ENCODE measurements around the gene IFT80.
"Not testable (repeated sequence)": the region's sequence is repeated elsewhere in the genome, so short reads cannot be mapped to it uniquely, and the experiment has no call there.

The IFT80 gene

DNA sequence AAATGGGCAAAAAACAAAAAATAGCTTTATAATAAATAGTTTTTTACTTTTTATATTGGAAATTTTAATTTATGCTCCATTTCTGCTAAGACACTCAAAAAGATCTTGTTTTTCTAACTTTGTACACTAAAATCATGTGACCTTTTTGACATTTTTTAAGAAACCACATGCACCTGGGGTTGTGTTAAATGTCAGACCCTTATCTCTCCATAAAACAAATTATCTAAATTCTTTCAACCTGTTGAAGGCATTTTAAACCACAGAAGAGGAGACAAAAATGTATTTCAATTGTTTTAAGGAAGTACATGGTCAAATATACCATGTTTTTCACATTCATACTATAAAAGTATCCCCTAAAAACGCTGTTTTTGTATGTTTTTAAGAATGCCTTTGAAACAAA is 29.2 kb downstream of the IFT80 start:
- DNase-seq (ENCODE audit: low read depth in 1 of 2, low spot score in 1 of 2), result no peak

DNA sequence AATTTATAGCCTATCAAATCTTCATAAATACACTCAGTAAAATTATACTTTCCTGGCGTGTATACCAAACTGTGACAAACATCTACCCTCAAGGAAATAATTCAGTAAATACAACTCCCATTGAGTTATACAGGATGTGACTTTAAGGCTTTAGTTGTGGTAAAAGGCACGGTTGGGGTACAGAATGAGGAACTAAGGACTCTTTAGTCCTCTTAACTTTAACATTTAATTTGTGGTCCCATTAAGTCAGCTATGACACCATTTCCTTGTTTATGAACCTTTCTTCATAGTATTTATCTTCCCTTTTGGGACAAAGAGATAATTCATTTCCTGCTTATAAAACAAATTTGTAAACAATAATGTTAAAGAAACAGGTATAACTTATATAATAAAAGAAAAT is 30.2 kb downstream of the IFT80 start:
- DNase-seq (ENCODE audit: low read depth in 1 of 2, low spot score in 1 of 2), result no peak

DNA sequence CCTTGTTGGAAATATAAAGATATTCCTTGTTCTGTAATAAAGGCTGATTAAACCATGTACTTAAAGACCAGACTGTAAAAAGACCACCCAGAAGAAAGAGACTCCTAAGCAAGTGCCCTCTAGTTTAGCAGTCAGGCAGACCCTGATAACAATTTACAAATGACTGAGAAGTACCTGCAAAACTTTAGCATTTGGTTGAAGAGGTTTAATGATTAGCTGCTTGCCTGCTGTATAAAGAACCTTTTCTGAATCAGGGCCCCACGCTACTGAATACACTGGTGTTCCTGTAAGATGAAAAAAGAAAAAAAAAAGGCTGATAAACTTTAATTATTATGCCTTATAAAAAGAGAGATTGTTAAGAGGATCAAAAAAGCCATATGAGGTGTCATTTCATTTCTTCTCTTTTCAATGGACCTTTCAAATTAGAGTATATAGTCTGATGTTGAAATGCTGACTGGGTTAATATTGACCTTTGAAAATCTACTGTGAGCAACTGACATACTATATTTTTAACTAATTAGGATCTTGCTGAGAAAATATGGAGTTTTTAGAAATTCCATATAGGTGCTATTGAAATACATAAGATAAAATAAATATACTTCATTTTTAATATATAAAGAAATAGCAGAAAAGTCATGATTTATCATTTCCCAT is 33.0 kb downstream of the IFT80 start:
- DNase-seq (ENCODE audit: low read depth in 1 of 2, low spot score in 1 of 2), result no peak

DNA sequence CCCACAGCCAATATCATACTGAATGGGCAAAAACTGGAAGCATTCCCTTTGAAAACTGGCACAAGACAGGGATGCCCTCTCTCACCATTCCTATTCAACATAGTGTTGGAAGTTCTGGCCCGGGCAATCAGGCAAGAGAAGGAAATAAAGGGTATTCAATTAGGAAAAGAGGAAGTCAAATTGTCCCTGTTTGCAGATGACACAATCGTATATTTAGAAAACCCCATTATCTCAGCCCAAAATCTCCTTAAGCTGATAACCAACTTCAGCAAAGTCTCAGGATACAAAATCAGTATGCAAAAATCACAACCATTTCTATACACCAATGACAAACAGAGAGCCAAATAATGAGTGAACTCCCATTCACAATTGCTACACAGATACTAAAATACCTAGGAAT is 36.1 kb downstream of the IFT80 start:
- DNase-seq (ENCODE audit: low read depth in 1 of 2, low spot score in 1 of 2), result not testable (repeated sequence)

DNA sequence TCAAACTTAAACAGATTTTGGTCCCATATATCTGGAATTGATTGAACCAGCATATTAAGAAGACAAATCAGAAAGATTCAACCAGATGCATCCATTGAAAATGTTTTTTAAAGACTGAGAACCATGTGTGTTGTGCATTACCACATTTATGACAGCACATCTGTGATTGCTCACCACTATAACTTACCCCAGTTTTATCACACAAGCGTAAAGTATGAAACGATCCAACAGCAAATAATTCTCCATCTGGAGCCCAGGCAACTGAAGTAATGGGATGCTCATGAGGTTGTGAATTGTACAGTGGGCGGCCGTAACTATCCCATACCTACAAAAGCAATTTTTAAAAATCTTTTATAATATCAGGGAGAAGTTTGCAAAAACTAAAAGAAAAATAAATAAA is 43.2 kb downstream of the IFT80 start:
- DNase-seq (ENCODE audit: low read depth in 1 of 2, low spot score in 1 of 2), result no peak

DNA sequence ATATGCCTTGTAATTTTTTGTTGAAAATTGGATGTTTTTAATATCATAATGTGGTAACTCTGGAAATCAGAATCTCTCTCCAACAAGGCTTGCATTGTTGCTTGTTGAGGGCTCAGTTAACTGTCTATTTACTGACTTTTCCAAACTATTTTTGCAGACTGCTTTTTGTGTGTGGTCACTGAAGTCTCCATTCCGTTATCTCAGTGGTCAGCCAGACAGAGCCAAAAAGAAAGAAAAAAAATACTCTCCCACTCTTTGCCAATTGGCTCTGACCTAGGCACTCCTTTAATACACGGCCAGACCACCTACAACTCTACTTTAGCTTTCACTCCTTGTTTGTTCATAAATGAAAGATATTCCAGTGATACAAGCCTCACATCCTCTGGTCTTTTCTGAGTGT is 52.5 kb downstream of the IFT80 start:
- DNase-seq (ENCODE audit: low read depth in 1 of 2, low spot score in 1 of 2), result no peak

DNA sequence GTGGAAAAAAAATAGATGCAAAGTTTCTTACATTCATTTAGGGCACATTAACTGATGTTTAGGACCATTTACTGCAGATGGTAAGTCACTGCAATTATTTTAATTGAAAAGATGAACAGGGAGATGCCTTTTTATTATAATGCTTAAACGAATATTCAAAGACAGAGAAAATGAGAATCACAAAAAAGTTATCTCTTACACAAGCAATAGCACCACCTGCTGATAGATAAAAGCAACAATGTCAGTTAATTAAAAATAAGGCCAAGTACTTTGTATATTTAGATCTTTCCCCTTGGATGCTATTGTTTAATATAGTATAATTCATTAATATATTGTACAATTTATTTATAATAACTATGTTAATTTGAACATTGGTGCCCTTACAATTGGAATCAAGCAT is 55.9 kb downstream of the IFT80 start:
- no peak for DNase-seq (ENCODE audit: low read depth in 1 of 2, low spot score in 1 of 2)

DNA sequence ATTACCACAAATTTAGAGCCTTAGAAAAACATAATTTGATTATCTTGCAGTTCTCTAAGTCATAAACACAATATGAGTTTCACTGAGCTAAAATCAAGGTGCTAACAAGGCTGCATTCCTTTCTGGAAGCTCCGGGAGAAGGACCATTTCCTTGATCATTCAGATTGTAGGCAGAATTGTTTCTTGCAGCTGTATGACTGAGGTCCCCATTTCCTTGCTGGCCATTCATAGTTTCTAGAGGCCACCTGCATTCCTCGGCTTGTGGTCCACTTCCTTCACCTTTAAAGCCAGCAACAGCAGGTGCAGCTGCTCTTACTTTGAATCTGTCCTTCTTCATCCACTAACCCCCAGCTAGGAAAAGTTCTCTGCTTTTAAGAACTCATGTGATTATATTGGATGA is 58.7 kb downstream of the IFT80 start:
- no peak for DNase-seq (ENCODE audit: low read depth in 1 of 2, low spot score in 1 of 2)

DNA sequence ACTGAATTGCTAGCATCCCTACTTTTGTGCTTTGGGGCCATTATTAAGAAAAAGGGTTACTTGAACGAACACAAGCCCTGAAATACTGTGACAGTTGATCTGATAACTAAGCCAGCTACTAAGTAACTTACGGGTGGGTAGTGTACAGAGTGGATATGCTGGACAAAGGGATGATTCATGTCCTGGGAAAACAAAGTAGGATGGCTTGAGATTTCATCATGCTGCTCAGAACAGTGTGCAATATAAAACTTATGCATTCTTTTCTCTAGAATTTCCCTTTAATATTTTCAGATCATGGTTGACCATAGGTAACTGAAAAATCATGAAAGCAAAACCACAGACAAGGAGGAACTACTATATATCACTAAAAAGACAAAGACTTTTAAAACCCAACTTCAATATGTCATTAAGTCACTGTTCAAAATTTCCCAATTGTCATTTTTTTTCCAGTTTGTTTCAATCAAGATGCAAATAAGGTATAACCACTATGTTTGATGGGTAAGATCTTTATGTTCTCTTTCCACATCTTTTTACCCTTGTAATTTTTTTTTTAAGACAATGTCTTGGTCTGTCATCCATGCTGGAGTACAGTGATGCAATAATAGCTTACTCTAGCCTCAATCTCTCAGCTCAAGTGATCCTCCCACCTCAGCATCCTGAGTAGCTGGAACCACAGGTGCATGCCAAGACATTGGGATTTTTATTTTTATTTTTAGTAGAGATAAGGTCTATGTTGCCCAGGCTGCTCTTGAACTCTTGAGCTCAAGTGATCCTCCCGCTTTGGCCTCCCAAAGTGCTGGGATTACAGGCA is 67.7 kb downstream of the IFT80 start:
- no peak for DNase-seq (ENCODE audit: low read depth in 1 of 2, low spot score in 1 of 2)

DNA sequence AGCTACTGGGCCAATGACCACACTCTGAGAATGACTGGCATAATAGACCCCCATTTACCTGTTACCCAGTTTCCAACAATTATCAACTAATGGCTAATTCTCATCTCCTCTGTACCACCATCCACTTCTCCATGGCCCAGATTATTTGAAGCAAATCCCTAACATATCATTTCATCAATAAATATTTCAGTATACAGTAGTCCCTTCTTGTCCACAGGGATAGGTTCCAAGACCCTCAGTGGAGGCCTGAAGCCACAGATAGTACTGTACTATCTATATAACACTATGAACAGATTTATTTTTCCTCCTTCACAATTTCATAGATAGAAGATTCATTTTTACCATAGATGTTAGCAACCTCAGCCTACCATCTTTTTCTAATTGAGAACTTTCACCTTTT is 68.3 kb downstream of the IFT80 start:
- no peak for DNase-seq (ENCODE audit: low read depth in 1 of 2, low spot score in 1 of 2)

DNA sequence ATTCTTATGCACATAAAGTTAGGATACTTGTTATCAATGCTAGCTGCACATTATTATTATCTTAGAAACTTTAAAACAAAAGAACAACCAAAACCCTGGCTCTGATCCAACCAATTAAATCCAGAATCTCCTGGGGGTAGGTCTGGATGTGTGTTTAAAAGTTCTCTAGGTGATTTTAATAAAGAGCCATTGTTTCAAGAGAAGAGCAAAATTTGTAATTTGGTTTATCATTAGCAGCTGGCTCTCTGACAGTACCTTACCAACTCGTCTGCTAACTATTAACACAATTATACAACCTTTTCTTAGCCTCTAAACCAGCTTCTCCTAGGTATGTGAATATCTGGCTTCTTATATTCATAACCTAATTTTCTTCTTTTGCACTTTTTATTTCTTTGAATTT is 68.9 kb downstream of the IFT80 start:
- no peak for DNase-seq (ENCODE audit: low read depth in 1 of 2, low spot score in 1 of 2)

DNA sequence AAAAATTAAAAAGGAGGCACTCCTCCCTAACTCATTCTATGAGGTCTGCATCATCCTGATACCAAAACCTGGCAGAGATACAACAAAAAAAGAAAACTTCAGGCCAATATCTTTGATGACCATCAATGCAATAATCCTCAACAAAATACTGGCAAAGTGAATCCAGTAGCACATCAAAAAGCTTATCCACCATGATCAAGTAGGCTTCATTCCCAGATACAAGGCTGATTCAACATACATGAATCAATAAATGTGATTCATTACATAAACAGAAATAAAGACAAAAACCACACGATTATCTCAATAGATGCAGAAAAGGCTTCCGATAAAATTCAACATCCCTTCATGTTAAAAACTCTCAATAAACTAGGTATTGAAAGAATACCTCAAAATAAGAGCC is 72.7 kb downstream of the IFT80 start:
- not testable (repeated sequence) for DNase-seq (ENCODE audit: low read depth in 1 of 2, low spot score in 1 of 2)

DNA sequence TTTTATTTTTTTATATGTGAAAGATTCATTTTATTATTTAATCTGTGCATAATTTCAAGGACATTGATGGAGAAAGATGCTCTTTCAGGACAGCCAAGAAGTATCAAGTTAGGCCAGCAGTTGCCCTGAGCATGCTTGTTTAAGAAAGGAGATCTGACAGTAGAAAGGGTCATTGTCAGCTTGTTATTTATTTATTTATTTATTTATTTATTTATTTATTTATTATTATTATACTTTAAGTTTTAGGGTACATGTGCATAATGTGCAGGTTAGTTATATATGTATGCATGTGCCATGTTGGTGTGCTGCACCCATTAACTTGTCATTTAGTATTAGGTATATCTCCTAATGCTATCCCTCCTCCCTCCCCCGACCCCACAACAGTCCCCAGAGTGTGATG is 77.2 kb downstream of the IFT80 start:
- DNase-seq (ENCODE audit: low read depth in 1 of 2, low spot score in 1 of 2), result not testable (repeated sequence)

DNA sequence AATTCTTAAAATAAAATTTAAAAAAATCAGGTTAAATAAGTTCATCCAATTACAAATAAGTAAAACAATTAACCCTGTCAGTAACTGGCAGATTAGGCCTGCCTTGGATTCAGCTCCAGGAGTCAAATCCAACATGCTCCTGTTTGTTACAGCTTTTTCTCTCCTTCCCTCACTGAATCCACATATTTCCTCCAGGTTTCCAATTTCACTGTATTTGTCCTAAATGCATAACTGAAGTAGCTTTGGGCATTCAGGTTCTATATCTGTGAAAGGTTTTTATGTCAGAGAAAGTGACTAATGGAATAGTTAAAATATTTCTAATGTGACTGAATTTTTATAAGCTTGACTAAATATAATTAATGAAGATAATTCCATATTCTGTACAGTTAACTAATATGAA is 79.7 kb downstream of the IFT80 start:
- DNase-seq (ENCODE audit: low read depth in 1 of 2, low spot score in 1 of 2), result no peak

DNA sequence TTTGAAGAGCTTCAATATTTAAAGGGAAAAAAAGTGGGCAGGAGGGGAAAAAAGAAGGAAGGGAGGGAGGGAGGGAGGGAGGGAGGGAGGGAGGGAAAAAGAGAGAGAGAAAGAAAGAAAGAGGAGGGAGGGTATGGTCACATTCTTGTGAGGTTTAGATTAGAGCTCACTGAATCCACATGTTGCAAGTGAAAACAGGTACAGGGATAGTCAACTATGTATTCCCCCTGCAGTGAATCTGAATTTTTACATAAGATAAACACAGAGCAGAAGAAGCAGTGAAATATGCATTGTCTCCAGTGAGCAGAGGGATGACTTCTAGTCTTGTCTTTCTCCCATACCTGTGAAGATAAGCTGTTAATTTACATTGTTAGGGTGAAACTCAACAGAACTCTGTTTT is 84.0 kb downstream of the IFT80 start:
- DNase-seq (ENCODE audit: low read depth in 1 of 2, low spot score in 1 of 2), result no peak

DNA sequence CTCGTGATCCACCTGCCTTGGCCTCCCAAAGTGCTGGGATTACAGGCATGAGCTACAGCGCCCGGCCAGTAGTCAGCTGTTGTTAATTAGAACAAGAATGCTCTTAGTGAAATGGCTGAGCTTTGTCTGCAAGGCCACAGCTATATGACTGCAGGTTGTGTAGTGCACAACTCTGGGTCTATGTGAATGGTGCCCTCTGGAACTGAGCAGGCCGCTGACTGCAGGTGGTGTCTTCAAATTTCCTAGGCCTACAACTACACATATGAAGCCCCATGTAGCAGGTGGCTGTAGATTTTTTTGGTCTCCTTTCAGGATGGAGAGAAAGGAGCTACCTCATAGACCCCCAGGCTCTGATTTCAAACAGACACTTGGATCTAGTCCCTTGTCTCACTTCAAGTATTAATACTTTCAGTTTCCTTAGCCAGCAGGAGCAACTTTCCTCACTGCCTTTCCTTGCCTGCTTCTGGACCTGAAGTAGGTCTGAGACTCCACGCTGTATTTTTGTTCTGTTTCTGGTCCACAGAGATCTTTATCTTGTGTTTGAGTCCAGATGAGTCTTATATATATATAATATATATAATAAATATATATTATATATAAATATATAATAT is 86.9 kb downstream of the IFT80 start:
- no peak for DNase-seq (ENCODE audit: low read depth in 1 of 2, low spot score in 1 of 2)

DNA sequence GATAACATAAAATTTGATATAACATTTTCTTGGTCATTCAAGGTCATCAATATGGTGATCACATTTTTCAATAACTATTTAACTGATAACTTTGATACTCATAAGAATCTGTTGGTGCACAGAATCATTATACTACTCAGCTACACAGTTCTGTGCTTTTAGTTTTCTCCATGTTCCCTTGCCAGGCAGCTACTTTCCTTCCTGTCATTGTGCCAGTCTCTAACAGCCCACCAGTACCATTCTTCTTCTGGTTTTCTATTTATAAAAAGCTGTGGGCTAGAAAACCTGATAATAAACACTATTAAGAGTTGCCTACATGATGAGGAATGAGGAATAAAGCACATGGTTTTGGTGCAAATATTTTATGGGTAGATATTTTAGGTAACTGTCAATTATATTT is 96.2 kb downstream of the IFT80 start:
- DNase-seq (ENCODE audit: low read depth in 1 of 2, low spot score in 1 of 2), result no peak

DNA sequence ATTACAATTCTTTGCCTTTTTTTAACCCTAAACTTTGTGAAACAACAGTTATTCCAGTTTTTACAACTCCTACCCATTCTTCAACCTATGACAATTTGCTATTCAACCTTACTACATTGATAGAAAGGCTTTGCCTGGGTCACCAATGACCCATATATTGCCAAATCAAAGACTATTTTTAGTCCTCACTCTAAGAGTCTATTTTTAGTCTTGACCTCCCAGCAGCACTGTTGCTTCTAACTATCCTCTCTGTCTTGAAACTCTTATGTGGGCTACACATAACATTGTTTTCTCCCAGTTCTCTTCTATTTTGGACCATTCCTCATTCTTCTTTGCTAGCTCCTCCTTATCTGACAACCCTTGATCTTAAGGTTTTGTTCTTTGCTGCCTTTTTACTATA is 102.4 kb downstream of the IFT80 start:
- no peak for DNase-seq (ENCODE audit: low read depth in 1 of 2, low spot score in 1 of 2)

DNA sequence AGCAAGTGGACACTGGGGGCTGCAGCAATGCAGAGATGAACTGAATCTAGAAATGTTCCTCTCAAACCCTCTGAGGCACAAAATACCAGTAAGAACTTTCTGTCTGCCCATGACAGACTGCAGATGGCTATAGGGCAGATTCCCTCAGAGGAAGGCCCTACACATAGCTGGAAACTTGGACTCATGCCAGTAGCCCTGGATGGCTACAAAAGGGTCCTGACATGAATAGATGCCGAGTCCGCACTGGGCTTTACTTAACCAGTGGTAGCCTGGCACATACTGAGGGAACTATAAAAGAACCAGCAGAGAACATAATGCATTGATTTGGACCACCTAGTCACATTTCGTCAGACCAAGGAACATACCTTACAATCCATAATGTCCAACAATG is 107.1 kb downstream of the IFT80 start:
- no peak for DNase-seq (ENCODE audit: low read depth in 1 of 2, low spot score in 1 of 2)

DNA sequence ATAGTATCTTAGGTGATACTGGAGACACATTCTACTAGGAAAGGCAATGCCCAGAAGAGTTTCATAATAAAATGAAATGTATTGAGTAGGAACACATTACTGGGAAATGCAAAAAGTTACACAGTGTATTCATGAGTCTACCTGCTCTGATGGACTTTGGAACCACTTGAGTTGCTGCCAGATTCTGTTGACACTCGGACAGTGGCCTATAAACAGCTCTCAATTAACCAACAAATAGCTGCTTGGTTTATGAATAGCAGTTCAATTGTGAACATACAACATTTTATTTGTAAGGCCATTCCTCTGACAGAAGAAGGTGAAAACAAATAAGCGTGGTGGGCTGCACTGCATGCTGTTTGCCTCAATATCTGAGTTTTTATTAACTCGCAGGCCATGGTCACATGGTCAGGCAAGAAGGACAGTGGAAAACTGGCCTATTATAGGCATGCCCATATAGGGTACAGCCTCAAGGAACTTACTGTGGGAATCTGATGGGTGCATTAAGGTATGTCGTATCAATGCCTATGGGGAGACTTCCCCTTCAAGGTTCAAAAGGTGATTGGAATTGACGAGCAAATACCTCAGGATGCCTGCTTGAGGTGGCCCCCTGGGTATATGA is 107.6 kb downstream of the IFT80 start:
- no peak for DNase-seq (ENCODE audit: low read depth in 1 of 2, low spot score in 1 of 2)

DNA sequence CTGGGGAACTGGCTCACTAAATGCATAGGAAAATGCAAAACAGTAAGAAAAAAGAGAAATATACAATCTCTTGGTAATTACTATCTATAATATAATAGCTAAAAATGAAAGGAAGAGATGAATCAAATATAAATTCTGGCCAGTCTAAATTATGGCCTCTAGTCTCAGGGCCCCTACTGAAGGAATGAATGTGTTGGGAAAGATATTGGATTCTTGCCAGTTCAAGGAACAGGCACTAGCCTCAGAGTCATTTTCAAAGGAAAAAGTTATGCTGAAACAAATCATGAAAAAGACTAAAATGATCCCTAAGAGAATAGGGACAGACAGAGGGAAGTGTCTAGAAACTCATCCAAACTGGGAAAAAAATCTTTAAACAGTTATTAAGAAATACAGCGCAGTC is 111.4 kb downstream of the IFT80 start:
- no peak for DNase-seq (ENCODE audit: low read depth in 1 of 2, low spot score in 1 of 2)

DNA sequence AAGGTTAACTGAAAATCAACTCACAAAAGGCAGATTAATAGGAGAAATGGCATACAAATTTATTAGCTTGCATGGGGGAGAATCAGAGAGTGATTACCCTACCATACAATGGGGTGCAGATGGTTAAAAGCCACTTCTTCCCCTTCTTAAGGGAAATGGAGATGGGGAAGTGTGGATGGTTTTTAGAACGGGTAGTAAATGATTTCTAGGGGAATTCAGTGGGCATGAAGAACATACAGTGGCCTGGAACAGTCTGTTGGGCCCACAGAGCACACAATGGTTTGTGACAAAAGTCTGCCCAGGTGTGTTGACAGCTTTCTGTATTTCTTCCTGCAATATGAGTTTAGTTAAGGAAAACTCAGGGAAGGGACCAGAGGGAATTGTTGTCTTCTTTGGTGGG is 112.8 kb downstream of the IFT80 start:
- DNase-seq (ENCODE audit: low read depth in 1 of 2, low spot score in 1 of 2), result no peak

Measured in stimulated activated CD4-positive, alpha-beta T cell treated with anti-CD3 and anti-CD28 coated beads, Interleukin-15, amount 100 ng/mL, for 1 hour (primary cell).